UCSD-AML1 (cell line): ENCODE results near the gene KIF12.
A peak's percentile ranks its signal among the peaks of the same experiment; 100 is the strongest.

Experiments
- DNase-seq: peaks from one replicate; lab custom pipeline; 2025; ENCODE audit not compliant: unreplicated experiment; lab: John Stamatoyannopoulos, UW

The KIF12 gene

GRCh38 chr9:114123031-114123977 is 24.2 kb upstream of the KIF12 start:
- no peak for DNase-seq

- no peak for DNase-seq
These were observed 23.3 kb upstream of the KIF12 start for GRCh38 chr9:114122136-114123027.

- DNase-seq, result no peak
These were observed 22.4 kb upstream of the KIF12 start for GRCh38 chr9:114121227-114122135.

- no peak for DNase-seq
These were observed 21.3 kb upstream of the KIF12 start for GRCh38 chr9:114120192-114121014.

- no peak for DNase-seq
These were observed 20.4 kb upstream of the KIF12 start for GRCh38 chr9:114119242-114120191.

- DNase-seq, result no peak
These were observed 19.1 kb upstream of the KIF12 start for GRCh38 chr9:114117996-114118830.

GRCh38 chr9:114117614-114117995 is 18.5 kb upstream of the KIF12 start:
- no peak for DNase-seq

- no peak for DNase-seq
These were observed 17.1 kb upstream of the KIF12 start for GRCh38 chr9:114116126-114116747.

- DNase-seq, result no peak
These were observed 16.6 kb upstream of the KIF12 start for GRCh38 chr9:114115654-114116125.

- DNase-seq, result no peak
These were observed 15.3 kb upstream of the KIF12 start for GRCh38 chr9:114114364-114114763.

GRCh38 chr9:114112778-114113584 is 13.9 kb upstream of the KIF12 start:
- DNase-seq, result no peak

- no peak for DNase-seq
These were observed 13.2 kb upstream of the KIF12 start for GRCh38 chr9:114112325-114112724.

GRCh38 chr9:114110180-114110579 is 11.1 kb upstream of the KIF12 start:
- DNase-seq, result no peak

GRCh38 chr9:114109124-114109523 is 10.0 kb upstream of the KIF12 start:
- DNase-seq, result no peak

GRCh38 chr9:114108016-114108833 is 9.1 kb upstream of the KIF12 start:
- DNase-seq, result peak; percentile 72
